PFSK-1 (cell line): ENCODE data around the gene SPATA9.

Source experiments
- FOXP2 ChIP-seq: optimal IDR thresholded peaks from 2 replicates; pipeline ENCODE3; 2011; ENCODE audit warnings: borderline replicate concordance, control low read depth, inconsistent platforms; ENCODE audit not compliant: insufficient read depth; ENCODE audit errors: extremely low read length, extremely low read depth
- POLR2AphosphoS5 ChIP-seq: IDR thresholded peaks from 2 replicates; pipeline ENCODE4 v1.6.1; 2012; ENCODE audit warnings: low read depth, mild to moderate bottlenecking, control low read depth, low read length, moderate library complexity
- REST ChIP-seq, 2 experiments: IDR thresholded peaks; 2 replicates each; pipeline versions ENCODE4 v1.6.1 to v1.8.0; 2011 to 2012; ENCODE audit warnings: low read depth in 2 of 2, low read length in 2 of 2, control low read depth in 1 of 2, inconsistent platforms in 1 of 2, mild to moderate bottlenecking in 1 of 2, moderate library complexity in 1 of 2; ENCODE audit not compliant: insufficient read depth in 1 of 2
- SIN3A ChIP-seq: IDR thresholded peaks from 2 replicates; pipeline ENCODE4 v1.6.1; 2012; ENCODE audit warnings: mild to moderate bottlenecking, low read length, moderate library complexity, borderline replicate concordance; ENCODE audit not compliant: insufficient read depth
- TAF1 ChIP-seq: IDR thresholded peaks from 2 replicates; pipeline ENCODE4 v1.6.1; 2012; ENCODE audit warnings: low read length, control low read depth, borderline replicate concordance; ENCODE audit not compliant: insufficient read depth

Gene SPATA9

GRCh38 chr5:95697781-95698681 lies 15.2 kb upstream of the SPATA9 start:
- TF ChIP-seq SIN3A, result peak; percentile 30; the same call in 1 of the 2 replicates
- 0 out of 4 replicates have a peak, but pooled peaks of 1 of the 2 experiments have one; percentile 30 for TF ChIP-seq REST (IDR thresholded peaks at IDR 0.05; ENCODE audit: insufficient read depth in 1 of 2, low read depth in 2 of 2, low read length in 2 of 2)
- no peak for TF ChIP-seq POLR2AphosphoS5

- TF ChIP-seq TAF1, result no peak
Observed at GRCh38 chr5:95690333-95690732, 7.5 kb upstream of the SPATA9 start.

GRCh38 chr5:95689680-95690079 lies 6.9 kb upstream of the SPATA9 start:
- no peak for TF ChIP-seq POLR2AphosphoS5
- TF ChIP-seq SIN3A, result no peak
- TF ChIP-seq TAF1, result no peak
- no peak for TF ChIP-seq REST (IDR thresholded peaks at IDR 0.05; ENCODE audit: insufficient read depth in 1 of 2, low read depth in 2 of 2, low read length in 2 of 2)
- no peak for TF ChIP-seq FOXP2

GRCh38 chr5:95686651-95687050 lies 3.9 kb upstream of the SPATA9 start:
- TF ChIP-seq REST (IDR thresholded peaks at IDR 0.05; ENCODE audit: insufficient read depth in 1 of 2, low read depth in 2 of 2, low read length in 2 of 2) (no peak), TAF1 (no peak), FOXP2 (no peak), POLR2AphosphoS5 (no peak), SIN3A (no peak)

- TF ChIP-seq POLR2AphosphoS5 (no peak), SIN3A (no peak), FOXP2 (no peak), TAF1 (no peak), REST (IDR thresholded peaks at IDR 0.05; ENCODE audit: insufficient read depth in 1 of 2, low read depth in 2 of 2, low read length in 2 of 2) (no peak)
Observed at GRCh38 chr5:95684361-95684760, 1.6 kb upstream of the SPATA9 start.
